ENCODE measurements around the gene KCNC1.

Gene KCNC1

GRCh38 chr11:17776212-17776875 lies 41.8 kb downstream of the KCNC1 start:
- no peak for DNase-seq

DNA sequence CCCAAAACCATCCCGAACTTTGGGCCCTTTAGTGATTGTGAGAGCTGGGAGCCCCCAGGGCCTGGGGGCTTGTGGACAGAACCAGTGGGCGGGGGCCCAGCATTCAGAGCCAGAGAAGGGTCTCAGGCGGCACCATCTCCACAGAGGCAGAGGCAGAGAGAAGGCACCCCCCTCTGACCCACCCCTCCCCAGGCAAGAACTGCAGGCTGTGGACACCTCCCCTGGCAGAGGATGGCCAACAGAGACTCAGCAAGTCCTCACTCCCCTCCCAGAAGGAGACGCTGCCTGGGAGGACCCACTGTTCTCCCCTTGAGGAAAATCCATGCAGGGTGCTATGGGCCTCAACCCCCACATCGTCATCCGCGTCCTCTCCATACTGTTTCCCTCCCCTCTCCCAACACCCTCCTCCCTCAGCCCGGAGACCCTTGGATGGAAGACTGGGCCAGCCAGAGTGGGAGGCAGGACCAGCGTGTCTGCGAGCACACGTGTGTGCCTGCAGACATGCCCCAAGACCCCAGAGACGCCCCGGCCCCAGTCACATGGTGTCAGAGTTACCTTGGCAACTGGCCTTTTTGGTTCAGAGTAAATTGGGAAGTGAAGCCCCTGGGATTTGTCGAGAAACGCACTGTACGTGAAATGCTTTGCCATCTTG lies 42.6 kb downstream of the KCNC1 start:
- no peak for DNase-seq

- no peak for DNase-seq
Observed at GRCh38 chr11:17777738-17778091, 43.1 kb downstream of the KCNC1 start.

DNA sequence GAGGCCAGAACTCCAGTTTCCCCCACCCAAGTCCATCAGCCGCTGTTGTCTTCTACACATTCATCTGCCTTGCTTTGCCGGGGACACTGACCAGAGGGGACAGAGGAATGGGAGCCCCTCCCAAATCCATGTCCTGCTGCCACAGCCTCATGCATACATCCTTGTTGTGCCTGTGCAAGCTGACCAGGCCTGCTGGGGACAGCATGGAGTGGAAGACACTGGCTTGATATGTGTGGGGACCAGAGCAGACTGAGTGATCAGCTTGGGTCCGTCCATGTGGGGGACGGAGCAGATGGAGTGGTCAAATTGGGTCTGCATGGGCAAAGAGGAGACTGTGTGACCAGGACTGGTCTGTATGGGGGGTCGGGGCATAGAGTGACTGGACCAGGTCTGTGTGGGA lies 43.8 kb downstream of the KCNC1 start:
- DNase-seq = no peak

- no peak for DNase-seq
Observed at GRCh38 chr11:17778956-17779860, 44.6 kb downstream of the KCNC1 start.

- DNase-seq = no peak
Observed at GRCh38 chr11:17779861-17780594, 45.4 kb downstream of the KCNC1 start.

GRCh38 chr11:17780668-17781067 lies 46.1 kb downstream of the KCNC1 start:
- DNase-seq = no peak

- no peak for DNase-seq
Observed at GRCh38 chr11:17781221-17781620, 46.6 kb downstream of the KCNC1 start.

- no peak for DNase-seq
Observed at GRCh38 chr11:17781626-17782025, 47.0 kb downstream of the KCNC1 start.

DNA sequence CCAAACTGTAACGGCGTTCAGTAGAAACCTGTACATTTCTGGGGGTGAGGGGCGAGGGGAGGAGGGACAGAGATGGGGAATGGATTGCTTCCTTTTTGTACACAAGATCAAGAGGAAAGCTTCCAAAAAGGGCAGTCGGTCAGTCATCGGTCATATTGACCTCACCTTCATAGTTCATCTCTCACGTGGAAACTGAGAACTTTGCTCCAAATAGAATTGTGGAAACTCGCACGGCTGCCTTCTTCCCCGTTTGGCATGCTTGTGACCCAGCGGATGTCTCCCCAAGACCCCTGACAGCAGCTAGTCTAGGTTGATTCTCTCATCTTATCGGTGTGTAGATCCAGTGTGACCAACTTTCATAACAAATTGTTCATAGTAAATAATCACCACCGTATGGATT lies 47.6 kb downstream of the KCNC1 start:
- no peak for DNase-seq

DNA sequence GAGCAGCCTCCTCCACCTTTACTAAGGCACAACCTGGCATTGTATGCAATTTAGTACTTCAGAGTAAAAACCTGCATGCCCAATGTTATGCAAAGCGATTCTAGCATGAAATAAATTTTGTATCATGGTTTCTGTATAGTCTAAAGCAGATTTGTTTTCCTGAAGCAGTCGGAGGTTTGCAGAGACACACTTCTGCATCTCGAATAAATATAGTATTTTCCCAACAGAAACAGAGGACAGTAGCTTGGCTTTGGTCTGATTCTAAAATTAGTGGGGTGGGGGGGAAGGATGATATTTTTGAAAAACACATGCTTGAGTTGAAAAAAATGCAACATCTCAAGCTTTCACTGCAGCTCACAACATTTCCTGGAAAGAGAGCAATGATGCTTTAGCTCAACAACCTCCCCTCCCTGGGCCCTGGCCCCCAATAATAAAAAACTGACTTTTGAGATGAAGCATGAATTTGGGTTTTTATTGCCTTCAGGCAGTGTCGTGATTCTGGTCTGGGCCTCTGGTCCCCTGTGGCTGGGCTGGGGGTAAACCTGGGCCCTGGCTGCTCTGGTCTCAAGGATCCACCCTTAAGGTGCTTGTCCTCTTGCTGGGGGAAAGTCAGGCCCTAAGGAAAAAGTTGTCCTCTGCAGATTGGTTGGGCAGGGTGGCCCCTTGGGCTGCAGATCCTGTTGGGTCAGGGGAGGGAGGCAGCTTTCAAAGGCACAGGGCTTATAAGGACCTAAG lies 48.2 kb downstream of the KCNC1 start:
- DNase-seq = no peak

GRCh38 chr11:17783878-17784277 lies 49.3 kb downstream of the KCNC1 start:
- DNase-seq = no peak

DNA sequence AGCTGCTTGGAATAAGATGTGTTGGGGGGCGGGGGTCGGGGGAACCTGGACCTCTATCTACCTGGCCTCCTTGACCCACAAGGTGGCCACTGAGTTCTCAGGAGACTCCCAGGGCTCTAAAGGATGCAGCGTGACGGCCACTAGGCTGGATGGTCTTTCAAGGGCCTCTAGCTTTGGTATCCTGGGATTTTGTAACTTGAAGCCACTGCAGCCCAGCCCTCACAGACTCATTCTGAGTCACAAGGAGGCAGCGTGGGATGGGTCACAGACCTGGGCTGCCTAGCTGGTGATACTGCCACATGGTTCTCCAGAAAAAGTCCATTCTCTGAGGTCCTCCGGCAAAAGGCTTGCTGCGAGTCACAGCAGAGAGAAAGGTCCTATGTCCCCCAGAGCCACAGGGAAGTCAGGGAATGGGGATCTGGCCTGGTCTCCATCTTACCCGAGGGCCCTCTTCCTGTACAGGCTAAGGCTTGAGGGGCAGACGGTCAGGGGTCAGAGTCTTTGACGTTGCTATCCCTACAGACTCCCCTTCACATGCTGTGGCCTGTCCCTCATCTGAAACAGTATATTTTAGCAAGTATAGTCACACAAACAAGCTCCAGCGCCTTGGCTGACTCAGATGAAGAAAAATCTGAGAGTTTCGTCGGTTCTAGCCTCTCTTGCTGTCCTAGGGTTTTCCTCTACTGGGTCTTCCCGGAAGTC lies 52.4 kb downstream of the KCNC1 start:
- DNase-seq = peak; percentile 18

GRCh38 chr11:17788084-17788483 lies 53.5 kb downstream of the KCNC1 start:
- DNase-seq = no peak

DNA sequence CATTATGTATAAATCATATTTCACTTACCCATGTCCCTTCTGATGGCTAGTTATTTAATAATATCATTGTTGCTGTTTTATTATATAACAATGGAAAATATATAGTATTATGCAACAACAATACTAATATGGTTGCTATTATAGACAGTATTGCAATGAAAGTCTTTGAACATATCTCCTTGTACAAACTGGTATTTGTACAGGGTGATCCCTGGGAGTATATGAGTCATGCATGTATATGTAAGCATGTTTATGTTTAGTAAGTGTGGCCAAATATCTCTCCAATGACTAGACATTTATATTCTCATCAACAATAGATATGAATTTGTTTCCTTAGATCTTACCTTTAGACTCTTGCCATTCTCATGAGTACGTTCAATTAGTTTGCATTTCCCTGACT lies 55.9 kb downstream of the KCNC1 start:
- no peak for DNase-seq

- DNase-seq = no peak
Observed at GRCh38 chr11:17791144-17791543, 56.6 kb downstream of the KCNC1 start.

DNA sequence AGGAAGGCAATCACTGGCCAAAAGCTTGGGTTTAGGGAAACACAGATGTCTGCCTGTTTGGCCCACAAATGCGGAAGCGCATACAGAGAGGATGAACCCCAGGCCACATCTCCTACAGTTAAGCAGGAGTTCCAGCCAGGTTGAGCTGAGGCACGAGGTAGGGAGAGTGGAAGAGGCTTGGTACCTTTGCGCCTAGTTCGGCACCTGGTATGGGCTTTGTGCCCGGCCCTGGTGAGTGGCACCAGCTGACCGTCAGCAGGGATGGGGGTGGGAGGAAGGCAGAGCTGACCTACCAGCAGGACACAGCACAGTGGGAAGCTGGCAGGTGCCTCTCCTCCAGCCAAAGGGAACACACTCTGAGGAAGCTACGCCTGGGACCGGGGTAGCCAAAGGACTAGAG lies 57.6 kb downstream of the KCNC1 start:
- no peak for DNase-seq

GRCh38 chr11:17793642-17794170 lies 59.1 kb downstream of the KCNC1 start:
- DNase-seq = no peak

DNA sequence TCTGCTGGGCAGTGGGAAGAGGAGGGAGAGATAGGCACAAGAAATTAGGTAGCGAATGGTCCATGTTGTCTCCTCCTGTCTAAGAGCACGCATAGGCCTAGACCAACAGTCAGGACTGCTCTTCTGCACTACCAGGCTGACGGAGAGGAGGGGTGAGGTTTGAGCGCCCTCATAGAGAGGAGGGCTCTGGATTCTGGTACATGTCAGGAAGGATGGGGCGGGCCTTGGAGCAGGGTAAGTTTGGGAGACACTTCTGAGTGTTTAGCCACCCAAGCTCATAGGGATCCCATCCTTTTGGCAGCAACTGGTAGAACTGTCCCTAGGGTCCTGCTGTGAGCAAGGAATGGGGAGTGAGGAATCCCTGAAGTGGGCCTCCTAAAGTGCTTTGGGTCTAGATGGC lies 60.4 kb downstream of the KCNC1 start:
- DNase-seq = no peak

- DNase-seq = no peak
Observed at GRCh38 chr11:17796154-17796553, 61.6 kb downstream of the KCNC1 start.

DNA sequence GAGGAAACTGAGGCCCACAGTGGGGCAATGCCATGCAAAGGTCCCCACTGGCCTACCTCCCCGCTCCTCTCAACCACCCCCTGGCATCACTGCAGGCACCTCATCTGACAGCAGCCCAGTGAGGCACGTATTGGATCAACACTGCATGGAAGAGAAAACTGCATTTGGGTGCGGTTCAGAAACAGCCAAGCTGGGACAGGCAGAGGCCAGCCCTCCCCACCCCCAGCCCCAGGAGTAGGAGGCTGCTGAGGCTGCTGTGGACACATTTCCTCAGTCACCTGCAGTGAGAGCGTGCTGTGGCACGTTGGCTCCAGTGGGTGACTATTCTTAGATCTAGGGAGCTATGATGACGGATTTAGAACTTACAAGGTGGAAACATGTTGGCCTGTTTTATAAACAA lies 63.7 kb downstream of the KCNC1 start:
- no peak for DNase-seq

DNA sequence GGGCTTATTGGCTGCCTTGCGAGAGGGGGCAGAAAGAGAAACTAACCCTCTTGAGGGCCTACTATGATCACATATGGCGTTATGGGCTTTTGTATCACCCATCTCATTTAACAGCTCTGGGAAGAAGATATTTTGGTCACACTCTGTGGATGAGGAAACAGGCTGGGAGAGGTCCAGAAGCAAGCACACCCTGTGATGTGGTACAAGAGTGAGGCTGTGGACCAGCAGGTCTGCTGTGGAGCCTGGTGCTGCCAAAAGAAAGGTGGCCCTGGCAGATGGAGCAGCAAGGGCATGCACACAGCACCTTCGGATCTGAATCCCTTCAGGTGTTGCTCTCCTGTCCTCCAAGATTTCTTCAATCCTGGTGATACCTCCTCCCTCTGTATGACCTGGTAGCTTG lies 64.1 kb downstream of the KCNC1 start:
- DNase-seq = no peak
